Heart right ventricle (tissue), 16 donors: ENCODE data around the gene PTPRN2. TPM values are rescaled to one million over a fixed set of nuclear protein-coding genes. Genes with fewer than 3 reads are reported as not detected.
A peak's percentile ranks its signal among the peaks of the same experiment; 100 is the strongest.

Source experiments
- ATAC-seq, 8 donors: fragments of 200-7000 bp; cut with Tn5 transposase; one replicate each; pipeline ENCODE4 v1.9.1; 2020; ENCODE audit warnings: mild to moderate bottlenecking in 8 of 8, moderate library complexity in 8 of 8, moderate number of reproducible peaks in 1 of 8
- DNase-seq, 2 donors: peaks; one replicate each; pipeline ENCODE4 v3.0.0-alpha.2; 2020
- H3K27ac ChIP-seq, 10 donors: fragments of 200-600 bp; sonication (generic) in 2 of 10; one replicate each; pipeline versions ENCODE4 v1.5.0 to v1.8.0; 2020 to 2022; ENCODE audit warnings: mild to moderate bottlenecking in 3 of 10
- H3K27me3 ChIP-seq, 7 donors: fragments of 200-600 bp; one replicate each; pipeline ENCODE4 v1.8.0; 2021 to 2022; ENCODE audit warnings: mild to moderate bottlenecking in 2 of 7
- H3K36me3 ChIP-seq, 9 donors: fragments of 200-600 bp; sonication (generic) in 1 of 9; one replicate each; pipeline versions ENCODE4 v1.5.0 to v1.8.0; 2020 to 2022; ENCODE audit warnings: mild to moderate bottlenecking in 2 of 9
- H3K4me1 ChIP-seq, 9 donors: fragments of 200-600 bp; sonication (generic) in 1 of 9; one replicate each; pipeline versions ENCODE4 v1.5.0 to v1.8.0; 2020 to 2022; ENCODE audit warnings: mild to moderate bottlenecking in 4 of 9
- H3K4me3 ChIP-seq, 10 donors: fragments of 200-600 bp; sonication (generic) in 2 of 10; one replicate each; pipeline versions ENCODE4 v1.5.0 to v1.8.0; 2020 to 2022; ENCODE audit warnings: mild to moderate bottlenecking in 7 of 10, moderate library complexity in 2 of 10
- H3K9me3 ChIP-seq, 11 donors: fragments of 200-600 bp in 10 of 11; sonication (generic) in 2 of 11; one replicate each; pipeline versions ENCODE4 v1.5.0 to v1.8.0; 2013 to 2022; ENCODE audit warnings: mild to moderate bottlenecking in 2 of 11, control low read depth in 1 of 11, moderate library complexity in 1 of 11
- CTCF ChIP-seq, 9 donors: fragments of 200-600 bp; sonication (generic) in 2 of 9; IDR thresholded peaks; one replicate each; pipeline versions ENCODE4 v1.5.0 to v1.8.0; 2021 to 2022; ENCODE audit warnings: antibody characterized with exemption in 9 of 9, mild to moderate bottlenecking in 5 of 9, moderate library complexity in 1 of 9
- WGBS, 2 donors: extraction: QIAGEN DNeasy Blood & Tissue Kit; methylation state at CpG; one replicate each; pipeline ENCODE4 v1.1.7; 2013; ENCODE audit warnings: inconsistent platforms in 1 of 2; 5-methylcytosine and 5-hydroxymethylcytosine counted together
- intact Hi-C, 10 donors: fragments of 100-400 bp; cut with DNase I; formaldehyde crosslinking; loops; one replicate each; pipeline versions ENCODE4 v1.11.1 to v1.14.2; 2022
- polyA plus RNA-seq, 2 donors: library from polyadenylated mRNA; stranded (reverse); fragments of 200-250 nt; gene quantifications; one replicate each; pipeline ENCODE4 v1.2.3, GENCODE V29; 2013
- total RNA-seq, 10 donors: library from RNA; stranded (reverse); fragmentation: NEBNext Ultra II Directional in 3 of 10; extraction: Animal tissue kit (Norgen Biotek cat#: 25700) in 3 of 10; gene quantifications; one replicate each; pipeline versions ENCODE4 v1.2.1 to v1.2.4, GENCODE V29; 2021 to 2023
- donor health status: Arrhythmogenic right ventricular cardiomyopathy.
- donor health status: ischemic (EF 13 %, LVEDD 7.1; RV severe dilation, severe dysfunction).
- donor health status: healthy with polysubstance abuse.
- donor health status: DM: no; HTN: yes; CAD: no.
- donor health status: DM: no; HTN: no; CAD: no.
- donor health status: ischemic (EF 25% LVEDD 6.9; RV normal size, moderate dysfunction).
- donor health status: ischemic (EF 25% LVEDD 5.7; RV mildly dilated, moderate dysfunction).
- donor health status: healthy.
- donor health status: DM: yes; HTN: yes; CAD: no.
- donor health status: Ischemic cardiomyopathy.
- donor health status: ischemic (EF 35%, LVEDD 5.7; RV mildly dilated, moderate dysfunction).
- donor health status: nonischemic (EF 11% LVEDD 7.7; RV severe dilation, severe dysfunction).
- donor health status: DM: yes; HTN: yes; CAD: no.
- donor health status: PGD.
- donor health status: ischemic (EF 29% LVEDD 5.4; RV normal size, mild dysfunction).
- donor health status: nonischemic (EF 23%, LVEDD 6.1; RV moderate dilation, normal function).

Gene PTPRN2
- total and polyA plus RNA-seq, 12 donors: 0.82 to 1.8 (median 1.3) TPM

- no peak for TF ChIP-seq CTCF (IDR thresholded peaks at IDR 0.05)
- no peak for ATAC-seq
- WGBS, 2 donors: 87 to 89% methylated on average over 19 of the region's 19 CpGs
- no peak overlapping the region for H3K27ac ChIP-seq
- peaks cover 0 to 11% (median 4%) of the 10 kb centered on the region in 7 donors for H3K27me3 ChIP-seq
- H3K9me3 ChIP-seq: peaks cover 0 to 11% (median 0%) of the 10 kb centered on the region in 11 donors
- intact Hi-C loops: no loop called here
- DNase-seq: no peak
- H3K4me1 ChIP-seq: no peaks in the 10 kb centered on the region
- no peaks in the 10 kb centered on the region for H3K36me3 ChIP-seq
- H3K4me3 ChIP-seq: no peak overlapping the region
Measured at GRCh38 chr7:157759246-157759805, 828.3 kb downstream of the PTPRN2 start.

DNA sequence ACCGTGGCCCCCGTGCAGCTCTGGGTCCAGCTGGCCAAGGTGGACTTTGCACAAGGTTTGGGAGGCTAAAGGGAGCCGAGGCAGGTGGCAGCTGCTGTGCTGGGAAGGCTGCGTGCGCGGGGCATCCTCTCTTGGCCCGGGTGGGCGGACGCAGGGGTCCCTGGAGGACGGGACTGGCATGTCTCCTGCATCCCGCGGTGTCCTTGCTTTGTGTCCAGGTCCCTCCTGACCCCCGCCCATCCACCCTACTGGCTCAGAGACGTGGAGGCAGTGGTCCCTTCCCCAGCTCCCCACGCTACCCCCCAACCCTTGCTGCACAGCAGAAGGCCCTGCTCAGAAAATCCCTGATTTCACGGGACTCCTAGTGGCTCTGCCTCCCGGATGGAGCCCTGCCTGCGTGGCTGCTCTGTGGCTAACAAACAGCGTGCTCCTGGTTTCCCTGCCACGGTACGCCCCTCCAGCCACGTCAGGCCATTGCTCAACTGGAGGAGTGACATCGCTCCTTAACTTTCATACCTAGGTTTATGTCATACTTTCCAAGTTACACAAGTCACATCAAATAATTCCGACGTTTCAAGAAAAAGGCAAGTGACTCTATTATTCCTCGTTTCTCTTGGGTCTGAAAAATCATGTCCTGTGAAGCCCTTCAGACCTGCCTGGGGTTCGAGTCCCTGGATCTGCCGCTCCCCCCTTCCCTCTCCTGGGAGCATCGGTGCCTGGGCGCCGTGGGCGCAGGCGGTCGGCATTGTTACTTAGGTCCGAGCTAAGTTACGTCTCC, 829.0 kb downstream of the PTPRN2 start:
- no peak for TF ChIP-seq CTCF (IDR thresholded peaks at IDR 0.05)
- 88 to 89% methylated on average over 36 of the region's 36 CpGs for WGBS, 2 donors
- Histone ChIP-seq H3K4me3 (no peak overlapping the region), H3K4me1 (no peaks in the 10 kb centered on the region), H3K27ac (no peak overlapping the region), H3K9me3 (peaks cover 0 to 6% (median 0%) of the 10 kb centered on the region in 11 donors), H3K27me3 (peaks cover 0 to 11% (median 4%) of the 10 kb centered on the region in 7 donors), H3K36me3 (no peaks in the 10 kb centered on the region)
- ATAC-seq: no peak
- intact Hi-C loops: no loop called here
- DNase-seq: no peak

- no peak for TF ChIP-seq CTCF (IDR thresholded peaks at IDR 0.05)
- Histone ChIP-seq H3K36me3 (no peaks in the 10 kb centered on the region), H3K4me3 (no peak overlapping the region), H3K4me1 (no peaks in the 10 kb centered on the region), H3K27me3 (peaks cover 0 to 11% (median 4%) of the 10 kb centered on the region in 7 donors), H3K27ac (no peak overlapping the region), H3K9me3 (peaks cover 0 to 3% (median 0%) of the 10 kb centered on the region in 11 donors)
- WGBS, 2 donors: 80 to 85% methylated on average over 45 to 48 of the region's 48 CpGs
- ATAC-seq (peak in 1 of 8 donors; percentile 30), DNase-seq (no peak)
- intact Hi-C loops: no loop called here
Measured at GRCh38 chr7:157757776-157758467, 829.7 kb downstream of the PTPRN2 start.

- ATAC-seq (no peak), DNase-seq (no peak)
- H3K9me3 ChIP-seq: no peaks in the 10 kb centered on the region
- H3K4me3 ChIP-seq: no peak overlapping the region
- no peaks in the 10 kb centered on the region for H3K36me3 ChIP-seq
- no peaks in the 10 kb centered on the region for H3K4me1 ChIP-seq
- intact Hi-C loops: no loop called here
- H3K27me3 ChIP-seq: peaks cover 0 to 11% (median 4%) of the 10 kb centered on the region in 7 donors
- 79 to 81% methylated on average over 21 of the region's 21 CpGs for WGBS, 2 donors
- no peak overlapping the region for H3K27ac ChIP-seq
- TF ChIP-seq CTCF (IDR thresholded peaks at IDR 0.05): no peak
Measured at GRCh38 chr7:157757211-157757610, 830.4 kb downstream of the PTPRN2 start.
